Measurements from ENCODE around the gene MED4.

DNA sequence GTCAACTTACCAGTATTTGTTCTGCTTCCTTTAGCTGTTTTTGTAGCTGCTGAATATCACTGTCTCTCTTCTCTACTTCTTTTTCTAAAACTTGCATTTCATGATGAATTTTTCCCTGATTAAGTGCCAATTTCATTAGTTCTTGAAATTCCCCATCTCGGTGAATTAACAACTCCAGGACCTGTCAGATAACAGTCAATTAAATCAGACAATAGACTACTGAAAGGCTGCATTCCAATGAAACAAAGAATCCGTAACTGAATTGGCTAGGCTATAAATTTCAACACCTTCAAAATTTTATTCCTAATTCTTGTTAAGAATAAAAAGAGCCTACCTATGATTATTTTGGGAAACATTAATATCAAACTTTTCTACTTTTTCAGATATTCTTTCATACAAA, 8.6 kb downstream of the MED4 start:
- TF ChIP-seq, protein P1, sequence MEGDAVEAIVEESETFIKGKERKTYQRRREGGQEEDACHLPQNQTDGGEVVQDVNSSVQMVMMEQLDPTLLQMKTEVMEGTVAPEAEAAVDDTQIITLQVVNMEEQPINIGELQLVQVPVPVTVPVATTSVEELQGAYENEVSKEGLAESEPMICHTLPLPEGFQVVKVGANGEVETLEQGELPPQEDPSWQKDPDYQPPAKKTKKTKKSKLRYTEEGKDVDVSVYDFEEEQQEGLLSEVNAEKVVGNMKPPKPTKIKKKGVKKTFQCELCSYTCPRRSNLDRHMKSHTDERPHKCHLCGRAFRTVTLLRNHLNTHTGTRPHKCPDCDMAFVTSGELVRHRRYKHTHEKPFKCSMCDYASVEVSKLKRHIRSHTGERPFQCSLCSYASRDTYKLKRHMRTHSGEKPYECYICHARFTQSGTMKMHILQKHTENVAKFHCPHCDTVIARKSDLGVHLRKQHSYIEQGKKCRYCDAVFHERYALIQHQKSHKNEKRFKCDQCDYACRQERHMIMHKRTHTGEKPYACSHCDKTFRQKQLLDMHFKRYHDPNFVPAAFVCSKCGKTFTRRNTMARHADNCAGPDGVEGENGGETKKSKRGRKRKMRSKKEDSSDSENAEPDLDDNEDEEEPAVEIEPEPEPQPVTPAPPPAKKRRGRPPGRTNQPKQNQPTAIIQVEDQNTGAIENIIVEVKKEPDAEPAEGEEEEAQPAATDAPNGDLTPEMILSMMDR (conservative IDR thresholded peaks at IDR 0.05; ENCODE audit: low read depth in 2 of 2), result no peak
- TF ChIP-seq EZH2 (IDR thresholded peaks at IDR 0.05; ENCODE audit: low read depth, unreplicated experiment), result no peak
- TF ChIP-seq POLR2AphosphoS5 (IDR thresholded peaks at IDR 0.05; ENCODE audit: low read depth), result no peak
- no peak for TF ChIP-seq CREB1 (CRISPR knock-in tag; IDR thresholded peaks at IDR 0.05; ENCODE audit: low read depth)
- no peak for TF ChIP-seq JUNB (IDR thresholded peaks at IDR 0.05; ENCODE audit: unreplicated experiment)
- TF ChIP-seq EZH2phosphoT487 (IDR thresholded peaks at IDR 0.05; ENCODE audit: unreplicated experiment), result no peak
- TF ChIP-seq, protein P2, sequence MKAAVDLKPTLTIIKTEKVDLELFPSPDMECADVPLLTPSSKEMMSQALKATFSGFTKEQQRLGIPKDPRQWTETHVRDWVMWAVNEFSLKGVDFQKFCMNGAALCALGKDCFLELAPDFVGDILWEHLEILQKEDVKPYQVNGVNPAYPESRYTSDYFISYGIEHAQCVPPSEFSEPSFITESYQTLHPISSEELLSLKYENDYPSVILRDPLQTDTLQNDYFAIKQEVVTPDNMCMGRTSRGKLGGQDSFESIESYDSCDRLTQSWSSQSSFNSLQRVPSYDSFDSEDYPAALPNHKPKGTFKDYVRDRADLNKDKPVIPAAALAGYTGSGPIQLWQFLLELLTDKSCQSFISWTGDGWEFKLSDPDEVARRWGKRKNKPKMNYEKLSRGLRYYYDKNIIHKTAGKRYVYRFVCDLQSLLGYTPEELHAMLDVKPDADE (IDR thresholded peaks at IDR 0.05), result no peak
- TF ChIP-seq, protein P3, sequence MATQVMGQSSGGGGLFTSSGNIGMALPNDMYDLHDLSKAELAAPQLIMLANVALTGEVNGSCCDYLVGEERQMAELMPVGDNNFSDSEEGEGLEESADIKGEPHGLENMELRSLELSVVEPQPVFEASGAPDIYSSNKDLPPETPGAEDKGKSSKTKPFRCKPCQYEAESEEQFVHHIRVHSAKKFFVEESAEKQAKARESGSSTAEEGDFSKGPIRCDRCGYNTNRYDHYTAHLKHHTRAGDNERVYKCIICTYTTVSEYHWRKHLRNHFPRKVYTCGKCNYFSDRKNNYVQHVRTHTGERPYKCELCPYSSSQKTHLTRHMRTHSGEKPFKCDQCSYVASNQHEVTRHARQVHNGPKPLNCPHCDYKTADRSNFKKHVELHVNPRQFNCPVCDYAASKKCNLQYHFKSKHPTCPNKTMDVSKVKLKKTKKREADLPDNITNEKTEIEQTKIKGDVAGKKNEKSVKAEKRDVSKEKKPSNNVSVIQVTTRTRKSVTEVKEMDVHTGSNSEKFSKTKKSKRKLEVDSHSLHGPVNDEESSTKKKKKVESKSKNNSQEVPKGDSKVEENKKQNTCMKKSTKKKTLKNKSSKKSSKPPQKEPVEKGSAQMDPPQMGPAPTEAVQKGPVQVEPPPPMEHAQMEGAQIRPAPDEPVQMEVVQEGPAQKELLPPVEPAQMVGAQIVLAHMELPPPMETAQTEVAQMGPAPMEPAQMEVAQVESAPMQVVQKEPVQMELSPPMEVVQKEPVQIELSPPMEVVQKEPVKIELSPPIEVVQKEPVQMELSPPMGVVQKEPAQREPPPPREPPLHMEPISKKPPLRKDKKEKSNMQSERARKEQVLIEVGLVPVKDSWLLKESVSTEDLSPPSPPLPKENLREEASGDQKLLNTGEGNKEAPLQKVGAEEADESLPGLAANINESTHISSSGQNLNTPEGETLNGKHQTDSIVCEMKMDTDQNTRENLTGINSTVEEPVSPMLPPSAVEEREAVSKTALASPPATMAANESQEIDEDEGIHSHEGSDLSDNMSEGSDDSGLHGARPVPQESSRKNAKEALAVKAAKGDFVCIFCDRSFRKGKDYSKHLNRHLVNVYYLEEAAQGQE (IDR thresholded peaks at IDR 0.05; ENCODE audit: unreplicated experiment), result no peak
- TF ChIP-seq STAT1 (IDR thresholded peaks at IDR 0.05; ENCODE audit: unreplicated experiment), result no peak
- no peak for TF ChIP-seq ZNF114 (CRISPR knock-in tag; IDR thresholded peaks at IDR 0.05)
- TF ChIP-seq ZNF331 (CRISPR knock-in tag; IDR thresholded peaks at IDR 0.05; ENCODE audit: low read depth), result no peak
- TF ChIP-seq NANOG (IDR thresholded peaks at IDR 0.05; ENCODE audit: borderline replicate concordance), result no peak
- TF ChIP-seq, protein P4, sequence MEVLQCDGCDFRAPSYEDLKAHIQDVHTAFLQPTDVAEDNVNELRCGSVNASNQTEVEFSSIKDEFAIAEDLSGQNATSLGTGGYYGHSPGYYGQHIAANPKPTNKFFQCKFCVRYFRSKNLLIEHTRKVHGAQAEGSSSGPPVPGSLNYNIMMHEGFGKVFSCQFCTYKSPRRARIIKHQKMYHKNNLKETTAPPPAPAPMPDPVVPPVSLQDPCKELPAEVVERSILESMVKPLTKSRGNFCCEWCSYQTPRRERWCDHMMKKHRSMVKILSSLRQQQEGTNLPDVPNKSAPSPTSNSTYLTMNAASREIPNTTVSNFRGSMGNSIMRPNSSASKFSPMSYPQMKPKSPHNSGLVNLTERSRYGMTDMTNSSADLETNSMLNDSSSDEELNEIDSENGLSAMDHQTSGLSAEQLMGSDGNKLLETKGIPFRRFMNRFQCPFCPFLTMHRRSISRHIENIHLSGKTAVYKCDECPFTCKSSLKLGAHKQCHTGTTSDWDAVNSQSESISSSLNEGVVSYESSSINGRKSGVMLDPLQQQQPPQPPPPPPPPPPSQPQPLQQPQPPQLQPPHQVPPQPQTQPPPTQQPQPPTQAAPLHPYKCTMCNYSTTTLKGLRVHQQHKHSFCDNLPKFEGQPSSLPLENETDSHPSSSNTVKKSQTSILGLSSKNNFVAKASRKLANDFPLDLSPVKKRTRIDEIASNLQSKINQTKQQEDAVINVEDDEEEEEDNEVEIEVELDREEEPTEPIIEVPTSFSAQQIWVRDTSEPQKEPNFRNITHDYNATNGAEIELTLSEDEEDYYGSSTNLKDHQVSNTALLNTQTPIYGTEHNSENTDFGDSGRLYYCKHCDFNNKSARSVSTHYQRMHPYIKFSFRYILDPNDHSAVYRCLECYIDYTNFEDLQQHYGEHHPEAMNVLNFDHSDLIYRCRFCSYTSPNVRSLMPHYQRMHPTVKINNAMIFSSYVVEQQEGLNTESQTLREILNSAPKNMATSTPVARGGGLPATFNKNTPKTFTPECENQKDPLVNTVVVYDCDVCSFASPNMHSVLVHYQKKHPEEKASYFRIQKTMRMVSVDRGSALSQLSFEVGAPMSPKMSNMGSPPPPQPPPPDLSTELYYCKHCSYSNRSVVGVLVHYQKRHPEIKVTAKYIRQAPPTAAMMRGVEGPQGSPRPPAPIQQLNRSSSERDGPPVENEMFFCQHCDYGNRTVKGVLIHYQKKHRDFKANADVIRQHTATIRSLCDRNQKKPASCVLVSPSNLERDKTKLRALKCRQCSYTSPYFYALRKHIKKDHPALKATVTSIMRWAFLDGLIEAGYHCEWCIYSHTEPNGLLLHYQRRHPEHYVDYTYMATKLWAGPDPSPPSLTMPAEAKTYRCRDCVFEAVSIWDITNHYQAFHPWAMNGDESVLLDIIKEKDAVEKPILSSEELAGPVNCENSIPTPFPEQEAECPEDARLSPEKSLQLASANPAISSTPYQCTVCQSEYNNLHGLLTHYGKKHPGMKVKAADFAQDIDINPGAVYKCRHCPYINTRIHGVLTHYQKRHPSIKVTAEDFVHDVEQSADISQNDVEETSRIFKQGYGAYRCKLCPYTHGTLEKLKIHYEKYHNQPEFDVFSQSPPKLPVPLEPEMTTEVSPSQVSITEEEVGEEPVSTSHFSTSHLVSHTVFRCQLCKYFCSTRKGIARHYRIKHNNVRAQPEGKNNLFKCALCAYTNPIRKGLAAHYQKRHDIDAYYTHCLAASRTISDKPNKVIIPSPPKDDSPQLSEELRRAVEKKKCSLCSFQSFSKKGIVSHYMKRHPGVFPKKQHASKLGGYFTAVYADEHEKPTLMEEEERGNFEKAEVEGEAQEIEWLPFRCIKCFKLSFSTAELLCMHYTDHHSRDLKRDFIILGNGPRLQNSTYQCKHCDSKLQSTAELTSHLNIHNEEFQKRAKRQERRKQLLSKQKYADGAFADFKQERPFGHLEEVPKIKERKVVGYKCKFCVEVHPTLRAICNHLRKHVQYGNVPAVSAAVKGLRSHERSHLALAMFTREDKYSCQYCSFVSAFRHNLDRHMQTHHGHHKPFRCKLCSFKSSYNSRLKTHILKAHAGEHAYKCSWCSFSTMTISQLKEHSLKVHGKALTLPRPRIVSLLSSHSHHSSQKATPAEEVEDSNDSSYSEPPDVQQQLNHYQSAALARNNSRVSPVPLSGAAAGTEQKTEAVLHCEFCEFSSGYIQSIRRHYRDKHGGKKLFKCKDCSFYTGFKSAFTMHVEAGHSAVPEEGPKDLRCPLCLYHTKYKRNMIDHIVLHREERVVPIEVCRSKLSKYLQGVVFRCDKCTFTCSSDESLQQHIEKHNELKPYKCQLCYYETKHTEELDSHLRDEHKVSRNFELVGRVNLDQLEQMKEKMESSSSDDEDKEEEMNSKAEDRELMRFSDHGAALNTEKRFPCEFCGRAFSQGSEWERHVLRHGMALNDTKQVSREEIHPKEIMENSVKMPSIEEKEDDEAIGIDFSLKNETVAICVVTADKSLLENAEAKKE (CRISPR knock-in tag; IDR thresholded peaks at IDR 0.05), result no peak
